HG02678 (cell line): ENCODE measurements around the gene DYNLT2B.
A peak's percentile ranks its signal among the peaks of the same experiment; 100 is the strongest.
"Not testable (repeated sequence)": the region's sequence is repeated elsewhere in the genome, so short reads cannot be mapped to it uniquely, and the experiment has no call there.

ENCODE experiments used
- ATAC-seq: cut with Tn5 transposase; IDR thresholded peaks from one replicate; pipeline ENCODE4 v1.9.1; 2021; ENCODE audit warnings: mild to moderate bottlenecking, moderate library complexity; ENCODE audit not compliant: unreplicated experiment

The DYNLT2B gene

GRCh38 chr3:196317687-196318467 is at the start of gene DYNLT2B:
Gene DYNLT2B, minus strand, starts transcription at chr3:196318240. Its CDS starts 88 bp downstream, at chr3:196318152.
- peak; percentile 88 for ATAC-seq

GRCh38 chr3:196365736-196366135 is 47.7 kb upstream of the DYNLT2B start:
- no peak for ATAC-seq

GRCh38 chr3:196360586-196360985 is 42.5 kb upstream of the DYNLT2B start:
- ATAC-seq: no peak

DNA sequence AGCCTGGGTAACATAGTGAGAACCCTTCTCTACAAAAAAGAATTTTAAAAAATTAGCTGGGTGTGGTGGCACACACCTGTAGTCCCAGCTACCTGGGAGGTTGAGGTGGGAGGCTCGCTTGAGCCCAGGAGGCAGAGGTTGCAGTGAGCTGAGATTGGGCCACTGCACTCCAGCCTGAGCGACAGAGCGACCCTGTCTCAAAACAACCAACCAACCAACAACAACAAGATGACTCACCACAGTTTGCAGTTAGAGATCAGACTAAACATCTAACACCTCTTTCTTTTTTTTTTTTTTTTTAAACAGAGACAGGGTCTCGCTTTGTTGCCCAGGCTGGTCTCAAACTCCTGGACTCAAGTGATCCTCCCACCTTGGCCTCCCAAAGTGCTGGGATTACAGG is 40.5 kb upstream of the DYNLT2B start:
- ATAC-seq: not testable (repeated sequence)

DNA sequence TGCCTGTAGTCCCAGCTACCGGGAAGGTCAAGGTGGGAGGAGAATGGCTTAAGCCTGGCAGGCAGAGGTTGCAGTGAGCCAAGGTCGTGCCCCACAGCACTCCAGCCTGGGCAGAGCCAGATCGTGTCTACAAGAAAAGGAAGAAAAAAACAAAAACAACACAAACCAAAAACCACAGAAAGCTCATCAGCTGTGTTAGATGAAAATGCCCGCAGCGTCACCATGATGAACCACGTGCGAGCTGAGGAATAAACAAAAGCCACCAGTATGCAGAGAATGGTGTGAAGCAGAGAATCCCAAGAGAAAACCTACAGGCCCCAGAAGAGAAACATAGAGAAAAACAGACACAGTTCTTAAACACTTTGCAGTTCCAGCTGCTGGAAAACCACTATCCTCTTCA is 39.9 kb upstream of the DYNLT2B start:
- ATAC-seq: no peak

DNA sequence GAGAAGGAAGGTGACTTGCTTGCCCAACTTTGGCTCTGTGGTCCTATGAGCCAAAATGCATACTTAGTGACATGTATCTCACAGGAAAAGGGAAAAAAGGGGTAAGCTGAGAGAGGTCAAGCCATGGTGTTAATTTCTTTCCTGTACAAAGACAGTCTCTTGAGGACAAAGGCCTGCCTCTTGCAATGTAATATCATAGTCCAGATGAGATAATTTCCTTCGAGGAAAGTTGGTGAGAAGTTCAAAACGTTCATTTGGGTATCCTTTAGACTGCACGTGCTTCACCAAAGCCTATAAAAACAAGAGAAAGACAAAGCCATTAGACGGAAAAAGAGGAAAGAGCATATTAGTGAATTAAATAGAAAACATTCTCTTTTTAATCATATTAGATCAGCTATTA is 38.5 kb upstream of the DYNLT2B start:
- no peak for ATAC-seq

DNA sequence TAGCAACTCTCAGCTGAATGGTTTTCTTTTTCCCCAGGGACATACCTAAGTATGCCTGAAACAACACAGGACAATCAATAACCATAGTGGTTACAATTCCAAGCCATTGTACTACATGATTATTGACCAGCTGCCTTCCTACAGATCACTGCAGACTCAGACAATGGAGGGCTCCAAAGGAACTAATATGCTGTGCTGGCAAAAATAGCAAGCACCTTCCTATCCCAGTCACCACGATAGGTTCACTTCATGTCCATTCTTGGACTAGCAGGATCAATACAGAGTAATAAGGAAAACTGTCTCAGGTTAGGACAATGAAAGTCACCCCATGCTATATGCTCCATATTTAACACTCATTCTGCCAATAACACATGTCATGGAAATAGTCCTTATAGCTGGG is 37.6 kb upstream of the DYNLT2B start:
- ATAC-seq: no peak

- ATAC-seq: no peak
Measured at GRCh38 chr3:196354132-196354531, 36.1 kb upstream of the DYNLT2B start.

- ATAC-seq: no peak
Measured at GRCh38 chr3:196351541-196351940, 33.5 kb upstream of the DYNLT2B start.

GRCh38 chr3:196350067-196350466 is 32.0 kb upstream of the DYNLT2B start:
- ATAC-seq: no peak

DNA sequence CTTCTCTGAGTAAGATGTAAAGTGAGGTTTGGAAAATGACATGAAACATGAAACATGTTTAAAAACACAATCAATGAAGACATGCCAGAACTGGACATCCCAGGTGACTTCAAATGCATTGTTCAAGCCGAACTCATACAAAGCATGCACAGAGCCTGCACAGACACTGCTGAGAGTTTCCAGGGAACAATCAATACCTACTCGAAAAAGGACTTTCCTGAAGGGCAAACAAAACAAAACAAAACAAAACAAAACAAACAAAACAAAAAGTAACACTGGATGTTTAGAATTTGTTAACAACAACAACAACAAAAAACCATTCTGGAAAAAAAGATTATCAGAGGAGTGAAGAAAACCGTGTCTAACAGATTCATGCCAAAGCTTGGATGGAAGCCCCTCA is 30.7 kb upstream of the DYNLT2B start:
- no peak for ATAC-seq

- no peak for ATAC-seq
Measured at GRCh38 chr3:196344663-196345062, 26.6 kb upstream of the DYNLT2B start.

DNA sequence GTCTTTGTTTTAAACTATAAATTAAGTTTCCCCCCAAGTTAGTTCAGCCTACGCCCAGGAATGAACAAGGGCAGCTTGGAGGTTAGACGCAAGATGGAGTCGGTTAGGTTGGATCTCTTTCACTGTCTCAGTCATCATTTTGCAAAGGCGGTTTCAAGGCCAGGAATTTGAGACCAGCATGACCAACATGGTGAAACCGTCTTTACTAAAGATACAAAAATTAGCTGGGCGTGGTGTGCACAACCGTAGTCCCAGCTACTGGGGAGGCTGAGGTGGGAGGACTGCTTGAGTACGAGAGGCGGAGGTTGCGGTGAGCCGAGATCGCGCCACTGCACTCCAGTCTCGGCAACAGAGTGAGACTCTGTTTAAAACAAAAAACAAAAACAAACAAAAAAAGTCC is 25.9 kb upstream of the DYNLT2B start:
- not testable (repeated sequence) for ATAC-seq

- no peak for ATAC-seq
Measured at GRCh38 chr3:196341137-196341536, 23.1 kb upstream of the DYNLT2B start.

DNA sequence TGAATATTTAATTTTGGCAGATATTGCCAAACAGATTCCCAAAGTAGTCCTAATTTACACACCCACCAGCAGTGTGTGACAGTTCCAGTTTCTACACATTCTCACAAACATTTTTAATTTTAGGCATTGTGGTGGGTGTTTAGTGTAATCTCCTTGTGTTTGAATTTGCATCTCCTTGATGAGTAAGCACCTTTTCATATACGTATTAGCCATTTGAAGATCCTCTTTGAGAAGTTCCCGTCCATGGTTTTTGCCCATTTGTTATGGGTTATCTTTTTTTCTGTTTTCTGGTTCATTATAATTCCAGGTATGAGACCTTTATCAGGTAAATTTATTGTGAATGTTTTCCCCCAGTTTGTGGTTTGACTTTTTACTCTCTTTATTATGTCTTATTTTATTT is 22.4 kb upstream of the DYNLT2B start:
- ATAC-seq: no peak

DNA sequence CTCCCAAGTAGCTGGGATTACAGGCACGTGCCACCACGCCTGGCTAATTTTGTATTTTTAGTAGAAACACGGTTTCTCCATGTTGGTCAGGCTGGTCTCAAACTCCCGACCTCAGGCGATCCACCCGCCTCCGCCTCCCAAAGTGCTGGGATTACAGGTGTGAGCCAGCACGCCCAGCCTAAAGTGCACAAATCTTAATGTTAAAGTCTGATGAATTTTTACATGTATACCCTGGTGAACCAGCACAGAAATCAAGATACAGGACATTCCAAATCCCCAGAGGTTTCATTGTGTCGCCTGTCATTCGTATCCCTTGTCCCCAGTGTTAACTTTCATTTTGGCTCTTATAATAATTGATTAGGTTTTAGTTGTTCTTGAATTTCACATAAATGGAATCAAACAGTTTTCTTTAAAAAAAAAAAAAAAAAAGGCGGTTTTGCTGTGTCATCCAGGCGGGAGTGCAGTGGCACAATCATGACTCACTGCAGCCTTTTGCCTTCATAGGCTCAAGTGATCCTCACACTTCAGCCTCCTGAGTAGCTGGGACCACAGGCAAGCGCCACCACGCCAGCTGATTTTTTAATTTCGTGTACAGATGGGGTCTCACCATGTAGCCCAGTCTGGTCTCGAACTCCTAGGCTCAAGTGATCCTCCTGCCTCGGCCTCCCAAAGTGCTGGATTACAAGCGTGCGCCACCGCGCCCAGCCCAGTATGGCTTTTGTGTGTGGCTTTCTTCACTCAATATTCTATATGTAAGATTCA is 21.6 kb upstream of the DYNLT2B start:
- ATAC-seq: no peak

- no peak for ATAC-seq
Measured at GRCh38 chr3:196339044-196339443, 21.0 kb upstream of the DYNLT2B start.

DNA sequence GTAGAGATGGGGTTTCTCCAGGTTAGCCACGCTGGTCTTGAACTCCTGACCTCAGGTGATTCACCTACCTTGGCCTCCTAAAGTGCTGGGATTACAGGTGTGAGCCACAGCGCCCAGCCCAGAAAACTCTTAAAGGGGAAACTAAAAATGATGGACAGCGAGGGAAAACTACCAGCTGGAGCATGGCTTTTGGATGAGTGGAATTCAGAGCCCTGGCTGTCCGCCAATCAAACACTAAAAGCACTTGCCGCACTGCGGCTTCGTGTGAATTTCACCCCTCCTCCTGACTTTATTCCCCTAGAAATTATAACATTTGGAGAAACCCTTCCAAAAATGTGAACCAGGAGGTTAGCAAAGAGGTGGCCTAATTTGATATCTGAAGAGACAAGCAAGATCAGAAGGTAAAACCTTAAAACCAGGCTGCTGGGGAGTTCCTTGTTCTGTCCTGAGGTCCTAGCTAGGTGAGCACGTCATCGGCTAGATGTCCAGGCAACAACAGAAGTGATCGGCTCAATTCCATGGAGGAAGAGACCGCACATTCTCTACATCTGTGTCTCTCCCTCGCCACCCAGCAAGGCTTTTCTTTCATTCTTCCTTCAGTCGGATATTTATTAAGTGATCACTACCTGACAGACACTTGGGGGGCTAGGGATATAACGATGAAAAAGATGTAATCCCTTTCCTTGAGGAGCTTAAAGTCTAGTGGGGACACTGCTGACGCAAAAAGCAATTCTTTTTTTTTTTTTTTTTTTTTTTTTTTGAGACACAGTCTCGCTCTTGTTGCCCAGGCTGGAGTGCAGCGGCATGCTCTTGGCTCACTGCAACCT is 18.5 kb upstream of the DYNLT2B start:
- ATAC-seq: no peak

GRCh38 chr3:196335503-196335948 is 17.5 kb upstream of the DYNLT2B start:
- no peak for ATAC-seq

- no peak for ATAC-seq
Measured at GRCh38 chr3:196334982-196335381, 16.9 kb upstream of the DYNLT2B start.

DNA sequence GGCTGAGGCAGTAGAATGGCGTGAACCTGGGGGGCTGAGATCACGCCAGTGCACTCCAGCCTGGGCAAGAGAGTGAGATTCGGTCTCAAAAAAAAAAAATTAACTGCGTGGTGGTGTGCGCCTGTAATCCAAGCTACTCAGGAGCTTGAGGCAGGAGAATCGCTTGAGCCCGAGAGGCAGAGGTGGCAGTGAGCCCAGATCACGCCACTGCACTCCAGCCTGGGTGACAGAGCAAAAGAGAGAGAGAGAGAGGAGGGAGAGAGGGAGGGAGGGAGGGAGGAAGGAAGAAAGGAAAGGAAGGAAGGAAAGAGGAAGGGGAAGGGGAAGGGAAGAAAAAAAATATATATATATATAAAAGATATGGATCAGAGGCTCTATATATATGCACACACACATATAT is 14.1 kb upstream of the DYNLT2B start:
- no peak for ATAC-seq
